ENCODE measurements around the gene RASL10A. TPM values are rescaled to one million over a fixed set of nuclear protein-coding genes. Genes with fewer than 3 reads are reported as not detected.

Gene RASL10A
- total and polyA plus RNA-seq, 2 donors from 2014 or later: 0.73 to 1.2 TPM

- TF ChIP-seq CTCF (IDR thresholded peaks at IDR 0.05; ENCODE audit: borderline replicate concordance, extremely low read depth, insufficient read depth): no peak
- Histone ChIP-seq H3K4me1 (ENCODE audit: control insufficient read depth in 2 of 3, insufficient read depth in 2 of 3, low read depth in 1 of 3, low read length in 3 of 3) (peaks cover 0 to 45% (median 15%) of the 10 kb centered on the region in 3 donors), H3K27ac (ENCODE audit: low read depth in 2 of 2, low read length in 2 of 2) (peak overlapping the region; percentile 53 to 71), H3K27me3 (ENCODE audit: control insufficient read depth, insufficient read depth, low read length) (no peaks in the 10 kb centered on the region), H3K4me3 (ENCODE audit: low read length in 3 of 3) (peak overlapping the region; percentile 47 to 74 (median 72)), H3K36me3 (ENCODE audit: control insufficient read depth in 2 of 3, insufficient read depth in 3 of 3, low read length in 3 of 3) (no peaks in the 10 kb centered on the region), H3K9ac (ENCODE audit: low read length in 3 of 3) (peak overlapping the region; percentile 38 to 75 (median 69)), H3K9me3 (ENCODE audit: control insufficient read depth in 2 of 3, insufficient read depth in 1 of 3, low read length in 3 of 3) (no peaks in the 10 kb centered on the region)
- FAIRE-seq (no peak), DNase-seq (peak; percentile 68 to 95 (median 86))
- intact Hi-C loops (cut with DNase I): no loop called here
Measured at GRCh38 chr22:29306835-29307595, 8.5 kb downstream of the RASL10A start.

DNA sequence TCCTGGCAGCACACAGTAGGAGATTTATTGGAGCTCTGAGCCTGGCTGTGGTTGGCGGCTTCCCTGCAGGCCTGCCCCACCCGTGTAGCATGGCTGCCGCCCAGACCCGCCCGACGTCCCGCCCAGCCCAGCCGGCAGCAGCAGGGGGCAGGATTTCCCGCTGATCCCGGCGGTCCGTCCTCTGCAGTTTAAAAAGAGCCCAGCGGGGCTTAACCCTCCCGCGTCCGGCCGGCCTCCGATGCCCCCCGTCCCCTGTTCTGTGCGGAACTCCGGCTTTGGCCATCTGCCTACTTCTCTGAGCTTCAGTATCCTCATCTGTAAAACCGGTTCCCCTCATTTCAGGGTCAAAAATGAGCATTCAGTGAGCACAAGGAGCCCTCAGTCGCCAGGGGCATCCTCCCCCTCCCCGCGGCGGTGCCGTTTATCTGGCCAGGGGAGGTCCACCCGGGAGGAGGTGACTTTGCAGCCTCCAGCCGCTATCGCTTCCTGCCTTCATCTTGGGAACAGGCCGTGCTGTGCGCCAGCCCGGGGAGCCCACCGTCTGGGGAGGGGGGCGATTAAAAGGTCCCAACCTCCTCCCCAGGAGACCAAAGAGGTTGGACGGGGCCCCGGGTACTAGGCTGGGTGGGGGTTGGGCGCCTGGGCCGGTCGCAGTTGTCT, 9.2 kb downstream of the RASL10A start, which contains the start of gene GAS2L1:
GAS2L1 (plus strand) TSS at position 476 of the 660 bp plus-strand sequence. CDS start 1,456 bp downstream, outside the sequence.
- peaks cover 0 to 45% (median 15%) of the 10 kb centered on the region in 3 donors for H3K4me1 ChIP-seq (ENCODE audit: control insufficient read depth in 2 of 3, insufficient read depth in 2 of 3, low read depth in 1 of 3, low read length in 3 of 3)
- H3K27me3 ChIP-seq (ENCODE audit: control insufficient read depth, insufficient read depth, low read length): no peaks in the 10 kb centered on the region
- peak within 1 kb of the TSS; percentile 38 to 75 (median 69) for H3K9ac ChIP-seq (ENCODE audit: low read length in 3 of 3)
- DNase-seq: peak; percentile 85 to 94 (median 90)
- H3K4me3 ChIP-seq (ENCODE audit: low read length in 3 of 3): peak within 1 kb of the TSS; percentile 59 to 80 (median 72)
- H3K27ac ChIP-seq (ENCODE audit: low read depth in 2 of 2, low read length in 2 of 2): peak within 1 kb of the TSS; percentile 53 to 71
- TF ChIP-seq CTCF (IDR thresholded peaks at IDR 0.05; ENCODE audit: borderline replicate concordance, extremely low read depth, insufficient read depth): peak; percentile 63
- intact Hi-C loops (cut with DNase I): no loop called here
- FAIRE-seq: no peak
- H3K9me3 ChIP-seq (ENCODE audit: control insufficient read depth in 2 of 3, insufficient read depth in 1 of 3, low read length in 3 of 3): no peaks in the 10 kb centered on the region
- no peaks in the 10 kb centered on the region for H3K36me3 ChIP-seq (ENCODE audit: control insufficient read depth in 2 of 3, insufficient read depth in 3 of 3, low read length in 3 of 3)

DNA sequence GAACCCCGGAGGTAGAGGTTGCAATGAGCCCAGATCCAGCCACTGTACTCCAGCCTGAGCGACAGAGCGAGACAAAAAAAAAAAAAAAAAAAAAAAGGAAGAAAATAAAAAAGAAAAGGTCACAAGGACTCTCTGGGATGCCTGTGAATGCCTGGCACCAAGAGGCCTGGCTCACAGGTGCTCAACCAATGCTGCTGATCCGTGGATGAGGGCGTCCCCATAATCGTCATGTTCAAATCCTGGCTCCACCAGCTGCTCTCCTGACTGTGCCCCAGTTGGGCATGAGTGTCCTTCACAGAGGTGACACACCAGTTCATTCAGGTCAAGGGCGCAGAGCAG, 9.7 kb downstream of the RASL10A start:
- TF ChIP-seq CTCF (IDR thresholded peaks at IDR 0.05; ENCODE audit: borderline replicate concordance, extremely low read depth, insufficient read depth): no peak
- Histone ChIP-seq H3K4me3 (ENCODE audit: low read length in 3 of 3) (peak overlapping the region in 2 of 3 donors; percentile 30 to 72), H3K27me3 (ENCODE audit: control insufficient read depth, insufficient read depth, low read length) (no peaks in the 10 kb centered on the region), H3K36me3 (ENCODE audit: control insufficient read depth in 2 of 3, insufficient read depth in 3 of 3, low read length in 3 of 3) (peaks cover 0 to 2% (median under 1%) of the 10 kb centered on the region in 3 donors), H3K9me3 (ENCODE audit: control insufficient read depth in 2 of 3, insufficient read depth in 1 of 3, low read length in 3 of 3) (no peaks in the 10 kb centered on the region), H3K27ac (ENCODE audit: low read depth in 2 of 2, low read length in 2 of 2) (peak overlapping the region in 1 of 2 donors; percentile 71), H3K9ac (ENCODE audit: low read length in 3 of 3) (no peak overlapping the region), H3K4me1 (ENCODE audit: control insufficient read depth in 2 of 3, insufficient read depth in 2 of 3, low read depth in 1 of 3, low read length in 3 of 3) (peaks cover 0 to 43% (median 15%) of the 10 kb centered on the region in 3 donors)
- intact Hi-C loops (cut with DNase I): no loop called here
- FAIRE-seq: no peak
- no peak for DNase-seq

Measured in kidney (tissue), 14 donors.